Activated T-helper 1 cell treated with anti-CD3 and anti-CD28 coated beads, Interleukin-2, amount 50 U/mL, for 16 hours (primary cell): ENCODE measurements around the gene NPRL2.

Experiments
- DNase-seq, 2 donors: peaks; one replicate each; pipeline ENCODE4 v3.0.0-alpha.2; 2020; ENCODE audit warnings: low read depth in 1 of 2, low spot score in 1 of 2

Gene NPRL2

GRCh38 chr3:50351323-50351697 lies 735 bp upstream of the NPRL2 start:
- DNase-seq, result no peak

GRCh38 chr3:50350213-50350526 lies 405 bp downstream of the NPRL2 start:
- DNase-seq, result no peak

GRCh38 chr3:50347187-50347813 lies 3.3 kb downstream of the NPRL2 start:
- DNase-seq, result peak; percentile 60 to 67

DNA sequence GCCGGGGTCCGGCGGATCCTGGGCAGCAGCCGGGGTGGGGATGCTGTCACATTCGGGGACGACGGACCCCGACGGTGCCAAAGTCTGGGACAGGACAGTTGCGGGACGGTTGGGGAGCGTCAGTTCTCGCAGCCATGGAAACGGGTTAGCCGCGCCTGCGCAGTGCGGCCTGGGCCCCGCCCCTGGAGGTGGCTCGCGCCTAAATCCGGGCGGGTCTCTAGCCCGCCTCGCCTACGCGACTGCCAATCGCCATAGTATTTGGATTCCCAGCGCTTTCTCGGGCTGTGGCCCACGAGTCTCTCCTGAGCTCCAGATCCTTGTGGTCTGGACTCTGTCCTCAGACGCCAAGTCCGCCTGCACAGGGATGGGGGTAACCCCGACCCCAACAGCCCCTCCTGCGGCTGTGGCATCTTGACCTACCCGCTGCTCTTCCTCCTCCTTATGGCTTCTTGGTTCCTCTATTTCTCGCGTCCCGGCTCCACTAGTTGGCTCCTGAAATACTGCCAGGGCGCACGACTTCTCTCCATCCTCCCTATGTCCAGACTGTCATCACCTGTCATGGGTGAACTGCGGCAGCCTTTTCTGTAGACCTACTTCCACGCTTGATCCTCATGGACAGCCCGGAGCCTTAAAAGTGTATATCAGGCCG lies 4.9 kb downstream of the NPRL2 start, which contains the start of gene ZMYND10:
TSS of gene ZMYND10 (minus strand) at position 147 of the 649 bp plus-strand sequence. CDS start 153 bp downstream, outside the sequence.
- peak; percentile 49 to 67 for DNase-seq

DNA sequence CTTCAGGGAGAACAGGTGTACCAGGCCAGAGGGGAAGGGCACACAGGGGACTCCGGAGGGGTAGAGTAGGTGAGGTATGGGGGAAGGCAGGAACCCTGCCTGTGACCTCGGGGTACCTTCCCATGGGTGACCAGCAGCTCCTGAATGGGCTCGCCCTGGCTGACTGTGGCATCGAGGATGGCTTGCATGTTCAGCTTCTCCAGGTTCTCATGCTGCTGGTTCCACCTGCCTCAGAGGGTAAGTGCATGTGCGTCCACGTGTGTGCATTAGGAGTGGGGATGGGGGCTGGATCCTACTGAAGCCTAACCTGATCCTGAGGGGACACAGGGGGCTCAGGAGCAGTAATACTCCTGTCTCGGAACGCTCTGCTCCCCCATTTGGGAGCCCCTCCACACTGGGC lies 5.6 kb downstream of the NPRL2 start:
- no peak for DNase-seq

DNA sequence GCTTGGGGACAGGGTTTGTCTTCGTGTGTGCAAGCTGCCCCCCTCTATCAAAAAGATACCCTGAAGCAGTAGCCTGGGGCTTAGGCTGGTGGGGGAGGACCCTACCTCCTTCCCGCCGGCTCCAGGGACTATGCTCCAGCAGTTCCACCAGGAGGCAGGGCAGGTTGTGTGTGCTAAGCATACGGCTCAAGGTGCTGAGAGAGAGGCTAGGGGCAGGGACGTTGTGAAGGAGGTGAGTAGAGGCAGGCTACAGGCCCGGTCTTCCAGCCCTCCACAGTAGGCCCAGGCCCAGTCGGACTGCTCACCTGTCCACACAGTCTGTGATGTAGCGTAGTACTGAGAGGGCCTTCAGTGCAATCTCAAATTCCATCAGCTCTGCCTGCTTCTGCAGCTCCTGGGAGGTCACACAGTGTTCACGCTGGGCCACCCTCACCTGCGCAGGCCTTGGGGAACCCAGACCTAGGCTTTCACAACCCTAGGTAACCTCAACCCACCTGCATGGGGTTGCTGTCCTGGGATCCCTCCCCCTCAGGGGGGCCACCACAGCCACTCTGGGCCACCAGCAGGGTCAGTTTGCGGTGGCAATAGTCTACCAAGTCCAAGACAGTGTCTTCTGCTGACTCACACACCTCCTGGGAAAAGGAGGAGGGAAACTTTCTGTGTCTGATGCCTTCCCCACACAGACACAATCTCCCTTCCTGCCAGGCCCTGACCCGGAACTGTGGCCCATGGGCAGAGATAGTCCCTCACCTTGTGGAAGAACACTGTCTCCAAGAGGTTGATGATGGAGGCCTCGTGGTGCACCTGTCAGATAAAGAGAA lies 7.6 kb downstream of the NPRL2 start:
- no peak for DNase-seq

DNA sequence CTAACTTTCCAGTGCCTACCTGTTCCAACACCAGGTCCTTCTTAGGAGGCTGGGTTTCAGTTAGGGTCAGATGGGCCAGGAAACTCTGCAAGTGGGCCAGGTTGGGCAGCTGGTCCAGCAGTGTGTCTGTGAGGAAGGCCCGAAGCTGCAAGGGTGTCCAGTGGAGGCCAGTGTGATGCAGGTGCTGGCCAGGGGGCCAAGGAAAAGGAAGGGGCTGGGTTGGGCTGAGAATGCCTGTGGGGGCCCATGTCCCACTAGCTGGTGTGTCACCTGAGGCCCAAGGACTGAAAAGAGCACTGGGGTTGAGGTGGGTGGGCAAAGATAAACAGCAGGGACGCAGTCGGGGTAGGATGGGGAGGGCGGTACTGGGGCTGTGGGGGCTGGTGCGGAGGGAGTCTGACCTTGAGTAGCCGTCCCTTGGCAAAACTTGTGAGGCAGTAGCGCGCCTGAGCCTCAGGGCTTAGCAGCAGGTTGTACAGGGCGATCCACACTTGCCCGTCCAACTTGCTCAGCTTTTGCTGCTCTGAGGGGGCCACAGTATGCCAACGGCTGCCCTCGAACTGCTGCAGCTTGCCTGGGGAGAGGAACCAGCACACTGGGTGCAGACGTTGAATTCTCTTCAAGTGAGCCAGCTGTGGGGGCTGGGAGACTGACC lies 8.5 kb downstream of the NPRL2 start:
- no peak for DNase-seq

DNA sequence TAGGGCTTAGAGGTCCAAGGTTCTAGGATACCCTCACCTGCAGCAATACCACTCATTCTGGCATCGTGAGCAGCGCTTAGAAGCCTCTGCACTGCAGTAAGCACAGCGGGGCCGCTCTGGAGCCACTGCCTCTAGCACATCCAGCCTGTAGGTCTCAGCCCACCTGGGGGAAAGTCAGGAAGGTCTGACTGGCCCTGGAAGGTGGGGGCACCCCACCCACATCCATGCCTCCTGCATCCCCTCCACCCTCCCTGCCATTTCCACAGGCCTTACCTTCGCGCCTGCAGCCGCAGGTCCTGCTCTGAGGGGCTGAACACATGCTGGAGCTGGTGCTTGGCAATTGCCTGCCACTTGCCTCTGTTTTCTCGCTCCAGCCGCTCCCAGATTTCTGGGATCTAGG lies 9.0 kb downstream of the NPRL2 start:
- no peak for DNase-seq

DNA sequence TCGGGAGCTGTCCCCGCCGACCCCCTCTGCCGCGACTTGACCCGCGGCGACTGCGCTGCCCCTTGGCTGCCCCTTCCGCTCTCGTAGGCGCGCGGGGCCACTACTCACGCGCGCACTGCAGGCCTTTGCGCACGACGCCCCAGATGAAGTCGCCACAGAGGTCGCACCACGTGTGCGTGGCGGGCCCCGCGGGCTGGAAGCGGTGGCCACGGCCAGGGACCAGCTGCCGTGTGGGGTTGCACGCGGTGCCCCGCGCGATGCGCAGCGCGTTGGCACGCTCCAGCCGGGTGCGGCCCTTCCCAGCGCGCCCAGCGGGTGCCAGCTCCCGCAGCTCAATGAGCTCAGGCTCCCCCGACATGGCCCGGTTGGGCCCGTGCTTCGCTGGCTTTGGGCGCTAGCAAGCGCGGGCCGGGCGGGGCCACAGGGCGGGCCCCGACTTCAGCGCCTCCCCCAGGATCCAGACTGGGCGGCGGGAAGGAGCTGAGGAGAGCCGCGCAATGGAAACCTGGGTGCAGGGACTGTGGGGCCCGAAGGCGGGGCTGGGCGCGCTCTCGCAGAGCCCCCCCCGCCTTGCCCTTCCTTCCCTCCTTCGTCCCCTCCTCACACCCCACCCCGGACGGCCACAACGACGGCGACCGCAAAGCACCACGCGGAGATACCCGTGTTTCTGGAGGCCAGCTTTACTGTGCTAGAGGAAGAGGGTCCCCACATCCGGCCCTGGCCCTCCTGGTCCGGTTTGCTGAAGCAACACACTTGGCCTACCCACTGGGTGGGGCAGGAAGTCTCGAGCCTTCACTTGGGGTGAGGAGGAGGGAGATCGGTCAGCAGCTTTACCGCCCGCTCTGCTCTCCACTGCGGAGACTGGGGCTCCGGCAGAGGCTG lies 9.9 kb downstream of the NPRL2 start, which contains the start of gene RASSF1:
TSS of gene RASSF1 (minus strand) at position 389 of the 882 bp plus-strand sequence. CDS start at position 358, 31 bp downstream.
- peak in 1 of 2 donors; percentile 47 for DNase-seq

GRCh38 chr3:50340147-50340447 lies 10.5 kb downstream of the NPRL2 start:
- no peak for DNase-seq

DNA sequence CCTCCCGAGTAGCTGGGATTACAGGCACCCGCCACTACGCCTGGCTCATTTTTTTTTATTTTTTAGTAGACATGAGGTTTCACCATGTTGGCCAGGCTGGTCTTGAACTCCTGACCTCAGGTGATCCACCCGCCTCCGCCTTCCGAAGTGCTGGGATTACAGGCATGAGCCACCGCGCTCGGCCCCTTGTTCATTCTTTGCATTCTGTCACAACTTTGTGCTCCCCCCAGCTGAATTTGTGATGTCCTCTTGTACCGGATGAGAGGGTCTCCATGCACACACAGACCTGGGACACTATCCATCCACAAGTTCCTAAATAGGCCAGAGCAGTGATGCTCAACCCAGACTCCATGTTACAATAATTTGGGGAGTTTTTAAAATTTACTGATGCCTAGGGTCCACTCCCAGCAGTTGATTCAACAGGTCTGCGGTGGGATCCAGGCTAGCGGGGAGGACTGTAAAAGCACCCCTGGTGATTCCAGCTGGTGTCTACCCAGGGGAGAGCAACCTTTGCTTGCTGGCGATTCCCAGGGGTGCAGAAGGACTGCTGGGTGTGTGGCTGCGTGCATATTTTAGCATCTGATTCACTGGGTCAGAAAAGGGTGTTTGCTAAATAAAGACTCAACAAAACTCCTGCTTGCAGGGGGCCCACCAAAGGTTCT lies 11.0 kb downstream of the NPRL2 start:
- no peak for DNase-seq

GRCh38 chr3:50338965-50339364 lies 11.6 kb downstream of the NPRL2 start:
- no peak for DNase-seq

- DNase-seq, result peak; percentile 82 to 91
Observed at GRCh38 chr3:50337175-50337861, 13.3 kb downstream of the NPRL2 start.

DNA sequence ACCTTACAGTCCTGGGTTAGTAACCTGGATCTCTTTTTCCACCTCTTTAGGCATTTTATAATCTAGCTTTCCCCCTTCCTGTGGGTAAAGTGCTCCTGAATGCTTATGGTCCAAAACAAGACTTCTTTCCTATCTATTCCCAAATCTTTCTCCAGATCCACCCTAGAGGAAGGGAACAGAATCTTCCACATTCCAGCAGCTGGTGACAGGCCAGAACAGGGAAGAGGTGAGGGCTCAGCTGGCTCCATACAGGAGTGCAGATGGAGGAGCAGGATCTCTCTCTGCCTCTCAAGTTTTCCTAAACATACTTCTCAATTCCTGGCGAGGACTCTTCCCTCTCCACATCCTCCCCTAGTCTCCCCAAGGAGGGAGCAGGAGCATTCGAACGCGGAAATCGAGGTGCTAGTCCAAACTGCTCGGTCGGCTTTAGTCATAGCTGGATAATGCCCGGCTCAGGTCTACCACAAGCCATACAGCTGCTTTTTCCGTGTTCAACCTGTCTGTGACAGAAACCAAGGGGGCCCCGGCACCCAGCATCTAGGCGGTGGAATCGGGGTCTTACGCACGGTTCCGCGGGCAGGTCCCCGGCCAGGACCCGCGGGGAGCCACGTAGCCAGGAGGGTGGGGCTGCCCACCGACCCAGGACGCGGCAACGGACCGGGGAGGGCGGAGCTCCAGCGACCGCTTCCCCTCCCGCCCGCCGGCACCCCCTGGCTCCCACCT lies 14.0 kb downstream of the NPRL2 start:
- no peak for DNase-seq

DNA sequence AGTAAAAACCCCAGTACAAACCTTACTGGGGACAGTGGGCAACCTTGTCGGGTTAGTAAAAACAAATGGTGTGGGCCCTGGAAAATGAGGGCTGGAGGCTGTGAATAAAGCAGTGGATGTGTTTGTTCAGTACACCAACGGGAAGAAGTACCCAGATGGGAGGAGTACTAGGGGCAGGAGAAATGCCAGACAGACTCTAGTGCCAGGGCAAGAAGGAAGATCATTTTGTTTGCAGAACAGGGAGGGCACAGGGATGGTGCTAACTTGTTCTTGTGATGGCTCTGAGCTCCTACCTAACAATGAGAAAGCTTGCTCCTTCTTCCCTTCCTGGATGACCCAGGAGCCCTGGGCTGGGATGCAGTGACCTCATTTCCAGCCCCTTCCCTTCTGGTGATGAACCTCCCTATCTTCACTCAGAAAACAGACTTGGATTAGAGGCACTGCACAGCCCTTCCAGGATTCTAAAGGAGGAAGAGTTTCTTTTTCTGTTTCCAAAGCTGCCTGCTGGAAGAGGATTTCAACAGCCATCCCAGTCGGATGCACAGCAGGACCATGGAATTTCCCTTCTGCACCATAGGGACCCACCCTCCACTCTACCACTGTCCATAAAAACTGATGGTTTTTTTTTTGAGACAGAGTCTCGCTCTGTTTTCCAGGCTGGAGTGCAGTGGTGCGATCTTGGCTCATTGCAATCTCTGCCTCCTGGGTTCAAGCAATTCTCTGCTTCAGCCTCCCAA lies 16.1 kb downstream of the NPRL2 start:
- DNase-seq, result no peak

- no peak for DNase-seq
Observed at GRCh38 chr3:50333744-50334328, 16.7 kb downstream of the NPRL2 start.

- no peak for DNase-seq
Observed at GRCh38 chr3:50331364-50331907, 19.1 kb downstream of the NPRL2 start.

- no peak for DNase-seq
Observed at GRCh38 chr3:50330330-50330729, 20.2 kb downstream of the NPRL2 start.
